Epithelial cell of prostate (primary cell): ENCODE measurements around the gene FRYL.
"Not testable (repeated sequence)": the region's sequence is repeated elsewhere in the genome, so short reads cannot be mapped to it uniquely, and the experiment has no call there.

Source experiments
- DNase-seq: peaks from one replicate; pipeline ENCODE4 v3.0.0-alpha.2; 2011; ENCODE audit warnings: low read depth, low spot score
- H3K27ac ChIP-seq: fragments of 450-650 bp; 2 replicates; pipeline ENCODE4 v1.5.1; 2017; ENCODE audit warnings: mild to moderate bottlenecking

Gene FRYL

DNA sequence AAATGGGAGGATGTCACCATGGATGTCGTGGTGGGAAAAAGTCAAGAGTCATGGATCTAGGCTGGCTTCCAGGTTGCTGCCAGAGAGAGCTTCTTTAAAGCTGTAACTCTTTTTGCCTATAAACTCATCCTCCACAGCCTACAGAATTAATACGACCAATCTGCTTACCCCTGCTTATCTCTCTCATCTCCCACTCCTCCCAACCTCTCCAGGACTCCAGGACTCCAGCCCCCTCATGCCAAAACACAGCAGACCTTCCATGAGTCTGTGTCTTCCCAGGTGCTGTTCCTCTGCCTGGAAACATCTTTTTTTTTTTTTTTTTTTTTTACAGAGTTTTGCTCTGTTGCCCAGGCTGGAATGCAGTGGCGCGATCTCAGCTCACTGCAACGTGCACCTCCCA is 312.2 kb downstream of the FRYL start:
- no peak for DNase-seq
- no peak overlapping the region for H3K27ac ChIP-seq

DNA sequence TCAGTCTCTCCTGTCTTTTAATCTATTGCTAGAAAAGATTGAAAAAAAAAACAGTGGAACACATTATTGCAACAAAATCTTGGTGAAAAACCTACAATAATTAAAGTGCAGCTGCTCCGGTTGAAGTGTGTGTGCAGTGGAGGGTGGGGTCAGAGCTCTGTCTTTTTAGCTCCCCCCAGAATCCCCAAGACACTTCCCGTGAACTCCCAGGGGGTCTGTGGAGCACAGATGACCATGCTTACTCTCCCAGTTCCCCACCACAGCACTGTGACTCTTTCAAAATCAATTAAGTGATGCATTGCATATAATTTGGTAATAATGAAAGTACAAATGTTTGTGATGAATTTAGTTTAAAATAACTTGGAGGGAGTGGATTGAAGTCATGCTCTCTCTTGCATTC is 312.6 kb downstream of the FRYL start:
- DNase-seq = no peak

DNA sequence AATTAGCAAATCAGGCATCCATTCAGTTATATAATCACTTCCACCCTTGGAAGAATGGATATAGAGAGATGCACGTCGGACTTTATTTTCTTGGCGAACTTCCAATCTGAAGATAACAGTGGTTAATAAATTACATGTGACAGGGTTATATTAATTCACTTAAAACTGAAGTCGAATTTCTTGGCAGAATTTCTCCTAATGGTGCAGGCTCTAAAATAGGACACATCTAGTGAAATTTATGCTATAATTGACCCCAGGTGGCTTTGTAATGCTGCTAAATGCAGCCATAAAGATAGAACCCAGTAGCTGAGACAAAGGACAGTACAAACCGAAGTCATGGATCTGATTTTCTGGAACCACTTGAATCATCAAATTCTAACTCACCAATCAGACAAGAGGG is 317.7 kb downstream of the FRYL start:
- DNase-seq = no peak
- no peak overlapping the region for H3K27ac ChIP-seq

More for the DNA sequence above, 312.6 kb downstream of the FRYL start:
- no peak overlapping the region for H3K27ac ChIP-seq

DNA sequence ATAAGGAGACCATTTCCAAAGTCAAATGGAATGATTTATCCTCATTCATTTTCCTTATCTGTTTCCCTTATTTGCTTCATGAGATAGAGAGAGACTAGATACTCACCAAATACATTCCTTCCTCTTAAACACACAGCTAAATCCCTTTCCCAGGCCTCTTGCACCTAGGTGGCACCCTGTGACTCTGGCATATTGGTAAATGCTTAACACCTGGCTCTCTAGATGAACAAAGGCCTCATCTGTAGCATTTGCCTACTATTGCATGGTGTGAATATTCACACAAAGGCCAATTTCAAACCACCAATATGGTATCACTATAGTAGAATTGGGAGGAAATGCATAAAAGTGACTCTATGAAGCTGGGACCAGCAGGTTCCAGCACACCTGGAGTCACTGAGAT is 319.1 kb downstream of the FRYL start:
- H3K27ac ChIP-seq = no peak overlapping the region
- DNase-seq = no peak

DNA sequence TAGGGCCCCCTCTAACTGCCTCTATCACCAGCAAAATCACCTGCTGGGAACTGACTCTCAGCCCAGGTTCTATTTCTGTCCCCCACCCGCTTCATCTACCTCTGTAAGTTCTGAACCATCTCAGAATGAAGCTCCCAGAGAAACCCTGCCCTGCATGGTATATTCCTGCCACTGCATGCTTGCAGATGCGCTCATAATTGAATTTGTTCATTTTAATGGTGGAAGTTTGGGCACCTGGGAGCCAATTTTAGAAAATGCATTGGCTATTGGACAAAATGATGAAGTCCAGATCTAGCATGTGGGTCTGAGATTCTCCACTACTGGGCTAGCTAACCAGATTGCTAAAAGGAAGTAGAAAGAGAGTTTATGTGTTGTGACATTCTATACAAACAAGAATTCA is 325.5 kb downstream of the FRYL start:
- no peak for DNase-seq

DNA sequence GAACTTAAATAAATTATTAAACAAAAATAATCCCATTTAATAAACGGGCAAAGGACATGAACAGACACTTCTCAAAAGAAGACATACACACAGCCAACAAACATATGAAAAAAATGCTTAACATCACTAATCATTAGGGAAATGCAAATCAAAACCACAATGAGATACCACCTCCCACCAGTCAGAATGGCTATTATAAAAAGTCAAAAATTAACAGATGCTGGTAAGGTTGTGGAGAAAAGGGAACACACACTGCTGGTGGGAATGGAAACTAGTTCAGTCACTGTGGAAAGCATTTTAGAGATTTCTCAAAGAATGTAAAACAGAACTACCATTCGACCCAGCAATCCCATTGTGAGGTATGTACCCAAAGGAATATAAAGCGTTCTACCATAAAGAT is 328.4 kb downstream of the FRYL start:
- DNase-seq, H3K27ac ChIP-seq: not testable (repeated sequence)

More for the DNA sequence above, 325.5 kb downstream of the FRYL start:
- H3K27ac ChIP-seq = no peak overlapping the region

DNA sequence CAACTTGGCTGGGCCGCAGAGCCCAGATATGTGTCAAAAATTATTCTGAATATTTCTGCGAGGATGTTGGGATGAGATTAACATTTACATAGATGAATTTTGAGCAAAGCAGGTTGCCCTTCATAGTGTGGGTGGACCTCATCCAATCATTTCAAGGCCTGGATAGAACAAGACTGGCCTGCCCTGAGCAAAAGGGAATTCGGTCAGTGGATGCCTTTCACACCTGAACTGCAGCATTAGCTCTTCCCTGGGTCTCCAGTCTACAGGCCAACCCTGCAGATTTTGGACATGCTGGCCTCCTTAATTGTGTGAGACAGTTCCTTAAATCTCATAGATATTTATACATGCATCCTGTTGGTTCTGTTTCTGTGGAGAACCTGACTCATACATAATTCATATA is 329.3 kb downstream of the FRYL start:
- no peak for DNase-seq
- no peak overlapping the region for H3K27ac ChIP-seq

DNA sequence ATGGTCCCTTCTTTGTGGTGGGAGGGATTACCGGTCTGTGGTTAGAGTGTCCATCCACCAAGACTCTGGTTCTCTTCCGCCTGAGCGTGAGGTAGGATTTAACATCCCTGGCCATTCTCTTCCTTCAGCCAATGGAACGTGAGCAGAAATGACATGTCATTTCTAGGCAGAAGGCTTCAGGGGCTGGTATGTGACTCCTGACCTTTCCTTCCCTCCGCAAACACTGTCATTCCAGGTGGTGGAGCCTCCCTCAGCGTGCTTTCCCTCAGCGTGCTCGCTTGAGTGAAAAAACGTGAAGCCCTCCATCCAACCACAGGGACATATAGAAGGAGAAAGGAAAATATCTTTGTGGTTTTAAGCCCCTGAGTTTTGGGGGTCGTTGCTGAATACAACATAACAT is 330.9 kb downstream of the FRYL start:
- no peak overlapping the region for H3K27ac ChIP-seq

More for the DNA sequence above, 330.9 kb downstream of the FRYL start:
- DNase-seq = no peak
